NK-92 (cell line): ENCODE measurements around the gene PTDSS2.
"Not testable (repeated sequence)": the region's sequence is repeated elsewhere in the genome, so short reads cannot be mapped to it uniquely, and the experiment has no call there.

Experiments used
- DNase-seq: peaks from one replicate; lab custom pipeline; 2025; ENCODE audit not compliant: unreplicated experiment; lab: John Stamatoyannopoulos, UW

Gene PTDSS2

DNA sequence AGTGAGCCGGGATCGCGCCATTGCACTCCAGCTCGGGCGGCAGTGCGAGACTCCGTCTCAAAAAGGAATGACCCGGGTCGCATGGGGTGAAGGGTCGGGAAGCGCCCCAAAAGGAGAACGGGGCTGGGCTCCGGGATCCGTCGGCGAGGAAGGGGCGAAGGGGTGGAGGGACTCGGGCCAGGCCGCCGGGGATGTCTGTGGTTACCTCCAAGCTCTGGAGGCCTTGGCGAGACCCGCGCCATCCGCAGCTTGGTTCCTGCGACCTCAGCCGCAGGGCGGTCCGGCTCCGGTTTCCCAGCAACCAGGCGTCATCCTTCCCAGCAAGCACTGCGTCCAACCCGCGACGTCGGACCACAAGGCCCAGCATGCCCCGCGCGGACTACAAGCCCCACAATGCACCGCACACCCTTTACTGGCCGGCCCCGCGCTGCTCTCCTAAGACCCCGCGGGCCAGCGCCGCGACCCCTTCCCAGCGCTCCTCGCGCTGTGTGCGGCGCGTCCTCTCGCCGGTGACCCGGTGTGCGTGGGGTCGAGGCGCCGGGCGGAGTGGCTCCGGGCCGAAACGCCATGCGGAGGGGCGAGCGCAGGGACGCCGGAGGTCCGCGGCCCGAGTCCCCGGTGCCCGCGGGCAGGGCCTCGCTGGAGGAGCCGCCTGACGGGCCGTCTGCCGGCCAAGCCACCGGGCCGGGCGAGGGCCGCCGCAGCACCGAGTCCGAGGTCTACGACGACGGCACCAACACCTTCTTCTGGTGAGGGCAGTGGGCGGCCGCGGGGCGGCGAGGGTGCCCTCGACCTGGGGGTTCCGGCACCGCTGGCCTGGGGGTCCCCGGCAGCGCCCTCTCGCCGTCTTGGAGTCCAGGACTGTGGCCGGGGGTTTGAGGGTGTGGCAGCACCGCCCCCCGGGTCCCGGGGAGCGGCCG lies at the start of gene PTDSS2:
Gene PTDSS2, plus strand, starts transcription at position 391 of the 920 bp plus-strand sequence. Its CDS starts 177 bp downstream, at position 568.
- peak; percentile 58 for DNase-seq

DNA sequence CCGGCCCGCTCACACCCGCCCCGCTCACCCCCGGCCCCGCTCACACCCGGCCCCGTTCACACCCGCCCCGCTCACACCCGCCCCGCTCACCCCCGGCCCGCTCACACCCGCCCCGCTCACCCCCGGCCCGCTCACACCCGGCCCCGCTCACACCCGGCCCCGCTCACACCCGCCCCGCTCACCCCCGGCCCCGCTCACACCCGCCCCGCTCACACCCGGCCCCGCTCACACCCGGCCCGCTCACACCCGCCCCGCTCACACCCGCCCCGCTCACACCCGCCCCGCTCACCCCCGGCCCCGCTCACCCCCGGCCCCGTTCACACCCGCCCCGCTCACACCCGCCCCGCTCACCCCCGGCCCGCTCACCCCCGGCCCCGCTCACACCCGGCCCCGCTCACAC lies 48.9 kb upstream of the PTDSS2 start:
- not testable (repeated sequence) for DNase-seq

DNA sequence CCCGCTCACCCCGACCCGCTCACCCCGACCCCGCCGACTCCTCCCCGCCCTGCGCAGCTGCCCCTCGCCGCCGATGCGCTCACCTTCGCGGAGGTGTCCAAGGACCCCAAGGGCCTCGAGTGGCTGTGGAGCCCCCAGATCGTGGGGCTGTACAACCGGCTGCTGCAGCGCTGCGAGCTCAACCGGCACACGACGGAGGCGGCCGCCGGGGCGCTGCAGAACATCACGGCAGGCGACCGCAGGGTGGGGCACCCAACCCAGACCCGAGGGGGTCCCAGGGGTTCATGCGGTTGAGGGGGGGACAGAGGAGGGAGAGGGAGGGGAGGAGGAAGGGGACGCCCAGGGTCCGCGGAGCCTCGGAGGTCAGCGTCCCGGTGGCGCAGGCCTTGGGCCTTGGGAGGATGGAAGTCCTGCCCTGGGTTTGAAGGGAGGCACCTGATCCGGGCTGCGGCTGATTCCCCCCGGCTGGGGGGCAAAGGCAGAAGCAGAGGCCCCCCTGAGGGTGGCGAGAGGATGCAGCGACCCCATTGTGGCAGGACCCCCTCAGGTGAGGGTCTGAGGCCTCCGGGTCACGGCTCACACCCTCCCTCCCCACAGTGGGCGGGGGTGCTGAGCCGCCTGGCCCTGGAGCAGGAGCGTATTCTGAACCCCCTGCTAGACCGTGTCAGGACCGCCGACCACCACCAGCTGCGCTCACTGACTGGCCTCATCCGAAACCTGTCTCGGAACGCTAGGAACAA lies 46.9 kb upstream of the PTDSS2 start:
- DNase-seq = no peak

DNA sequence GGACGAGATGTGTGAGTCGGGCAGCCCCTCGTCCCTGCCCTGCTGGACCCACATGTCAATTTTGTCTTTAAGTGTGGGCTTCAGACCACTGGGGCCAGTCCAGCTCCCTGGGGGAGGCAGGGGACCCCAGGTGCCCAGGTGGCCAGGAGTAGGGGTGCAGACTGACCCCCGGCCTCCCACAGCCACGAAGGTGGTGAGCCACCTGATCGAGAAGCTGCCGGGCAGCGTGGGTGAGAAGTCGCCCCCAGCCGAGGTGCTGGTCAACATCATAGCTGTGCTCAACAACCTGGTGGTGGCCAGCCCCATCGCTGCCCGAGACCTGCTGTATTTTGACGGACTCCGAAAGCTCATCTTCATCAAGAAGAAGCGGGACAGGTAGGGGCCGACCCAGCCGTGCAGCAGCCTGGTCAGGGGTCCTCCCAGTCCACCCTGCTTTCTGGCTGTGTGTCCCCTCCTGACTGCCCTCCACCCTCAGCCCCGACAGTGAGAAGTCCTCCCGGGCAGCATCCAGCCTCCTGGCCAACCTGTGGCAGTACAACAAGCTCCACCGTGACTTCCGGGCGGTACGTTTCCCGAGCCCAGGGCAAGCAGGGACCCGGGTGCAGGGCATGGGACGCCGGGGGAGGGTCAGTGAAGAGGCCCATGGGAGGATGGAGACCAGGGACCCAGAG lies 46.2 kb upstream of the PTDSS2 start:
- DNase-seq = no peak

DNA sequence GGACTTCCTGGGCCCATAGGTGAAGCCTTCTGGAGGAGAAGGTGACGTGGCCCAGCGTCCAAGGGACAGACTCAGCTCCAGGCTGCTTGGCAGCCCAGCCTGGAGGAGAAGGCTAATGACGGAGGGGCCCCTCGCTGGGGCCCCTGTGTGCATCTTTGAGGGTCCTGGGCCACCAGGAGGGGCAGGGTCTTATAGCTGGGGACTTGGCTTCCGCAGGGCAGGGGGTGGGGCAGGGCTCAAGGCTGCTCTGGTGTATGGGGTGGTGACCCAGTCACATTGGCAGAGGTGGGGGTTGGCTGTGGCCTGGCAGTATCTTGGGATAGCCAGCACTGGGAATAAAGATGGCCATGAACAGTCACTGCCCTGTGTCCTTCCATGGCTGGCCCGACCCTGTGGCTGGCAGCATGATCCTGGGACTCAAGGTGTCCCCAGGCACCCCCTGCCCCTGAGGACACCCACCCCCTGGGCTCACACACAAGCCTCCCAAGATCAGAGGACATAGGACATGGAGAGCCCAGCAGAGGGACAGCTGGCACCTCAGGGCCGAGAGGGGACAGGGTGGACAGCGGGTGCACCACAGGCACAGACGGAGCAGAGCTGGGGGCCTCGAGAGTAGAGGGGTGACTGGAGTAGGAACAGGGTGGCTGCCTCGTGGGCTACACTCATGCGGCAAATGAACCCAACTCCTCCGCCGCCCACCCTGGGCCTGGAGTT lies 45.4 kb upstream of the PTDSS2 start:
- no peak for DNase-seq

DNA sequence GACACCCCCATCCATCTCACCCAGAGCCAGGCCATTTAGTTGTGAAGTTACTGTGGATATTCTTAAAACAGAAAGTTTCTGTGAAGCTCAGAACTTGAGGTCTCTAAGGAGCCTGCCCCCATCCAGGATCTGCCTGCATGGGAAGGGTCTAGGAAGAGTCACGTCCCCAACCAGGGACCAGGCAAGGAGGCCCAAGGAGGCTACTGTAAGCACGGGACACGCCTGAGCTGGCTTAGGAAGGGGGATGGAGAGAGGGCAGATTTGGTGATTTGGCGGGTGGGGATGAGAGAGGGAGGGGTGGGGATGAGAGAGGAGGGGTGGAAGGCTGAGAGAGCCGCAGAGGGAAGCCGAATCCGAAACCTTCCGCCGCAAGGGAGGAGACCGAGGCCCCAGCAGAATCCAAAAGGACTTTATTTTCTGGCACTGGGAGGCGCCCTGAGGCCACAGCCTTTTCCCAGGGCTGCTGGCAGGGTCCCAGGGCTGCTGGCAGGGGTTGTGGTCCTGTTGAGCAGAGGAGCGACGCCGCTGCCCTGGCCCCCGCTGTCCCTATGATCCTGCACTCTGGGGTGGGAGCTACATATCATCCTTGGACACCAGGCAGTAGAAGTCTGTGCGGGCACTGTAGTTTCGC lies 44.6 kb upstream of the PTDSS2 start:
- no peak for DNase-seq

DNA sequence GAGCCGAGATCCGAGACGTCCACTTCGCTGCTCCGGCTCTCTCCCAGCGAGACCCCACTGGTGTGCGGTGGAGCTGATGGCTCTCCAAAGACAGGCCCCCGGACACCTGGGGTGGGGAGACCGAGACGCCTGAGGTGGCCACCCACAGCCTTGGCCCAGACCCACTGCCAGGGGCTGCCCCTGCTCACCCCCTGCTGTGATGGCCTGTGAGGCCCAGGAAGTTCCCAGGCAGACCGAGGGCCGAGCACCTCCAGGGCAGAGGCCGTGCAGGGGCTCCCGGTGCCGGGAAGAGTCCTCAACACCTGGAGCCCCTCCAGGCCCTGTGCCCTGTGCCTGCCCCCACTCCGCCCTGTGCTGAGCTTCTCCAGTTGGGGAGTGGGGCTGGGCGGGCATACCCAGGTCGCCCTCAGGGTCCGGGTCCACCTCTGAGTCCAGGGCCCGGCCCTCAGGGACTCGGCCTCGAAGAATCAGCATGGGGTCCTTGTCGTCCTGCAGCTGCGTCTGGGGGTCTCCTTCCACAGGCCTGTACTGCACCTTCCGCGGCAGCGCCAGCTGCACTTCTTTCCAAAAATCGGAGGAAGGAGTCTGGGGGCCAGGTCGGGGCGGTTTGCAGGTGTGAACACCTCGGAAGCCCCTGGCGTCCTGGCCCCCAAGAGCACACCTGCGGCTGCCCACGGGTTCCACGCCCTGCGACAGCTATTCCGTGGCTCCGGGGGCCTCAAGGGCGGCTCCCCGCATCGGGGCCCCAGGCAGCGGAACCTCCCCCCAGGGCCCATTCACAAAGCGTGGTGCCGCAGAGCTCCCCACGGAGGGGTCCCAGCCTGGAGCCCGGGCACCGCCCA lies 43.9 kb upstream of the PTDSS2 start:
- DNase-seq = no peak

DNA sequence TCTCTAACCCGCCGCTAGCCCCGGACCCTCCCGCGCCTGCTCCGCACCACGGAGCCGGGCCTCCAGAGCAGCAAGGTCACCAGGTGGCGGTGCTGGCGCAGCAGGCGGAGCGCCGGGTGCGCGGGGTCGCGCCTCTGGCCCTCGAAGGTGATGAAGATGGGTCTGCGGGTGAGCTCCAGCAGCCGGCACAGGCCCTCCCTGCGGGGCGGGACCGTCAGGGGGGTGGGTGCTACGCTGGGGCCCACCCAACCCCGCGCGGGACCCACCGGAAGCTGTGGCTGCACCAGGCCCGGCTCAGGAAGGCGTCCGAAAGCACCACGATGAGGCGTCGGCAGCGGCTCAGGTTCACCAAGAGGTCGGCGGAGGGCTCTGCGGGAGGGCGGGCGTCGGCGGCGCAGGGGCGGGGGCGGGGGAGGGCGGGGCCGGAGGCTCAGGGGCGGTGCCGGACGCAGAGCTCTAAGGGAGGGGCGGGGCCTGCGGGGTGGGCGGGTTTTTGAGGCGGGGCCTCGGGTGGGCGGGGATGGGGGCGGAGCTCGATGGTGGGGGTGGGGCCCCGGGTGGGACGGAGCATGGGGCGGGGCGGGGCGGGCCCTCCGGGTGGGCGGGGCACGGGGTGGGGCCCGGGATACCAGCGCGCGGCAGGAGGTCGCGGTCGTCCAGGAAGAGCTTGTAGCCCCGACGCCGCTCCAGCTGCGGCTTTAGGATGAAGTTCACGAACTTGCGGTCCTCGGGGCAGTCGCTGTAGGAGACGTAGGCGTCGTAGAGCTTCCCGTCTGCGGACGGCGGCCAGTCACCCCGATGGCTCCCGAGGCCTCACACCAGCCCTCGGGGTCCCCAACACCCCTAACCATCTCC lies 43.1 kb upstream of the PTDSS2 start:
- peak; percentile 67 for DNase-seq

DNA sequence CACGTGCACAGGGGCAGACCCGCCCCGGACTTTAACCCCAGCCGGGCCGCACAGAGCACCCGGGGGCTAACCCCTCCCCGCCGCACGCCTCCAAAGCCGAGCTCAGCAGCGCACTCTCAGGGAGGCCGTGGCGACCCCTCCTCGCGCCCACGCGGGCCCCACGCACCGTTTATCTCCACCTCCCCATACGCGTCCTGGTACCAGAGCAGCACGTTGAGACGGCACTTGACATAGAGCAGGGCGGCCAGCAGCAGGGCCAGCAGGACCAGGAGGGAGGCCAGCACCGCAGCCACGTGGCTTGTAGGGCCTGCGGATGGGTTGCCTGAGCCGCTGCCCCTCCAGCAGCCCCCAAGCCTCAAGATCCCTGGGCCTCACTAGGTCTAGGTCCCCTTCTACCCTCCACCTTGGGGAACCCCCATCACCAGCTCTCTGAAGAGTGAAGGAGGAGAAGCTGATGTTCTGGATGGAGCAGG lies 42.4 kb upstream of the PTDSS2 start:
- DNase-seq = no peak

DNA sequence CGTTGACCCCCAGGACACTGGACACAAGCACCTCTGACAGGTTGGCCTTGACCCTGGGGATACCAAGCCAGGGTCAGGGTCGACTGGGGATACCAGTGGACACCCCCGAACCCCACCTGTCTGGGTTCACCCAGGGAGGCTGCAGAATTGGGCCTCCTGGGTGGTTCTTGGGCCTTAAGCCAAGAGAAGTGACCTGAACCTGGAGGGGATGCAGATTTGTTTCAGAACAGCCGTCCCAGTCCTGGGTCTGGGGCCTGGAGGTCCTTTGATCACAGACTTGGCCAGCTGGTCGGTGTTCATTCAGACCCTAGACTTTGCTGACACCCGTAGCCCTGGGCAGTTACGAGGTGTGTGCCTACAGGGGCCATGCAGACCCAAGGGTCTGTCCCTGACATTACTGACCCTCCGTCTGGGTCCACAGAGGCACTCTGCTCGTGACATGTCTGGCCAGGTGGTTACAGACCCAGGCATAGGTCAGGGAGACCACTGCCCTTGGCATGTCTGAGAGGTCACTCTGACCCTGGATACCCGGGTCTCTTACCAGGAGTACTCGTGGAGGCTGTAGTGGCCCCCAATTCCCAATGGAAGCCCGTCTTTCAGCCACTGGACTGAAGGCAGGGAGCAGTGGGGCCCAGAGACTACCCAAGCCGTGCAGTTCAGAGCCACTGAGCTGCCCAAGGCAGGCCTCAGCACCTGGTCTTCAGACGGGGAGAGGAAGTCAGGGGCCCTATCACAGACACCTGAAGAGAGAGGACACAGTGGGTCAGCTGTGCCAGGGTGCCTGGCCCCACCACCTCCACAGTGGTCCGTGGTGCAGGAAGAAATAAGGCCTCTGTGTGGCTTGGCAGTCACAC lies 41.7 kb upstream of the PTDSS2 start:
- no peak for DNase-seq

DNA sequence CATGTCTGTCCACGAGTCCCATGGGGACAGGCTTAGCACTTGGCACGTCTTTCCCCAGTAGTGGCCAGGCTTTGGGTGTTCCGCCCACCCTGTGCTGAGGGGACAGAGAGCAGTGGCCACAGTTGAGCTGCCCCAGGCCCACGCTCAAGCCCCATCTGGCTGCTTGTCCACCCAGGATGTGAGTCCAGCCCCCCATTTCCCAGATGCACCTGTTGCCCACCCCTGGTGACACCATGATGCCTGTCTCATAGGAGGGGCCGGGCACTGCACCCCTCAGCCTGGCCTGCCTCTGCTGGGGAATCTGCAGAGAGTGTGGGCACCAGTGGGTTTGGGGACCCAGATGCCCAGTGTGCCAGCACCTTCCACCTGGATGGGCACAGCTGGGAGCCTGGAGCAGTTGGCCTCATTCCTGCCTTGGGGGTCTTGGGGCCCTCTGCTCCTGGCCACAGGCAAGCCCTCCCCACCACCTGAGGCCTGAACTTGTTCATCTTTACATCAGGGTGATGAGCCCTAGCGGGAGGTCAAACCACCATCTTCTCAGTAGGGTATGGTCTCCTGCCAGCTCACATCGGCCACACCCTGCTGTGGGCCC lies 41.0 kb upstream of the PTDSS2 start:
- DNase-seq = no peak

DNA sequence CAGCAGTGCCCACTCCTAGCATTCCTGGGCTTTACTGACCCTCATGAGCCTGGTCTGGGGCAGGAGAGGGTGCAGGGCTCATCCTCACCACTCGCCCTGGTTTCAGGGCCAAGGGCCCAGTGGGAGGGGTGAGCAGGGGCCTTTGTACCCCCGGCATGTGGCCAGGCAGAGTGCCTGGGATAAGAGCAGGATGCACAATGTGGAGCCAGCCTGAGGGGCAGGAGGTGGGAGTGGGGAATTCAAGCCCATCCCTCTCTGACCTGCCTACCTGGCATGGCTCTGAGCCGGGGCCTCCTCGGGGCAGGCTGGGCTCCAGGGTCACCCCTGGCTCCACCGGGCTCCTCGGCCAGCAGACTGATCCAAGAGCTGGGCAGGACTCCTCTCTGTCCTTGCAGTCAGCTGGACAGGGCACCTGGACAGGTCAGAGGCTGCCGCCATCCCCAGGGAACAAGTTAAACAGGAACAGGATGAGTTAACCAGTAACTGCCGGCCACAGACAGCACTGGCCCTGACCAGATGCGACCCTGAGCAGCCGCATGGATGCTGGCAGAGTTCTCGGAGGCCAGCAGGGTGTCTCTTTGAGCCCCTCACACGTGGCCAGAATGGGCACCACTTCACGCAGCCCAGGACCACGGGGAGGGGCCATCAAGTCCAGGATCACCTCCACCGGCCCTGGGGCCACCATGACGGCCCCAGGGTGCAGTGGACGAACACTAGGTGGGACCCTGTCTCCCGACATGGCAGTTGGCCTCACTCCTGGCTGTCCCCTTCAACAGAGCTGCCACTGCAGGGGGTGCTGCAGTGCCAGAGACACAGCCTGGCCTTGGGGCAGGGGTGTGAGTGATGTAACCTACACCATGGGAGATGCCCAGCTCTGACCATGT lies 40.2 kb upstream of the PTDSS2 start:
- DNase-seq = no peak

DNA sequence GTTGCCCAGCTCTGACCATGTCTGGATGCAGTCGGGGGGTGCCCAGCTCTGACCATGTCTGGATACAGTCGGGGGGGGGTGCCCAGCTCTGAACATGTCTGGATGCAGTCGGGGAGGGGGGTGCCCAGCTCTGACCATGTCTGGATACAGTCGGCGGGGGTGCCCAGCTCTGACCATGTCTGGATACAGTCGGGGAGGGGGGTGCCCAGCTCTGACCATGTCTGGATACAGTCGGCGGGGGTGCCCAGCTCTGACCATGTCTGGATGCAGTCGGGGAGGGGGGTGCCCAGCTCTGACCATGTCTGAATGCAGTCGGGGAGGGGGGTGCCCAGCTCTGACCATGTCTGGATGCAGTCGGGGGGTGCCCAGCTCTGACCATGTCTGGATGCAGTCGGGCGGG lies 39.4 kb upstream of the PTDSS2 start:
- DNase-seq = not testable (repeated sequence)

DNA sequence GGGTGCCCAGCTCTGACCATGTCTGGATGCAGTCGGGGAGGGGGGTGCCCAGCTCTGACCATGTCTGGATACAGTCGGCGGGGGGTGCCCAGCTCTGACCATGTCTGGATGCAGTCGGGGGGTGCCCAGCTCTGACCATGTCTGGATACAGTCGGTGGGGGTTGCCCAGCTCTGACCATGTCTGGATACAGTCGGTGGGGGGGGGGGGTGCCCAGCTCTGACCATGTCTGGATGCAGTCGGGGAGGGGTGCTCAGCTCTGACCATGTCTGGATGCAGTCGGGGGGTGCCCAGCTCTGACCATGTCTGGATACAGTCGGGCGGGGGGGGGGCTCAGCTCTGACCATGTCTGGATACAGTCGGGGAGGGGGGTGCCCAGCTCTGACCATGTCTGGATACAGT lies 38.6 kb upstream of the PTDSS2 start:
- DNase-seq = not testable (repeated sequence)

DNA sequence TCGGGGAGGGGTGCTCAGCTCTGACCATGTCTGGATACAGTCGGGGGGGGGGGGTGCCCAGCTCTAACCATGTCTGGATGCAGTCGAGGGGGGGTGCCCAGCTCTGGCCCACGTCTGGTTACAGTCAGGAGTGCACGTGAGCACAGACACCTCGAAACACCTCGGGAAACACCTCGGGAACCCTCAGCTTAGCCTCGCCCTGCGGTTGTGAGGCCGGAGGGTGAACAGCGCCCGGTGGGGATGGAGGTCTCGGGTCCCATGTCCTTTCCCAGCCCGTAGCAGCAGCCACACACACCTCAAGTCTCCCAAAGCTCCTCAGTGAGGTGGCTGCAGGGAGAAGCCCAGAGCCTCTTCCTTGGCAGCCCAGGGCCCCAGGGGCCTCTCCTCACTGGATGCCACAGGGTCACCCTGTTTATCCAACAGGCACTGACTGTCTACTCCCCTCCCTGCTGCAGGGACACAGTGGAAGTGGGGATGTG lies 37.4 kb upstream of the PTDSS2 start:
- DNase-seq = no peak
